HG03457 (cell line): ENCODE results near the gene ABR.
"Not testable (repeated sequence)": the region's sequence is repeated elsewhere in the genome, so short reads cannot be mapped to it uniquely, and the experiment has no call there.

Experiments
- ATAC-seq: cut with Tn5 transposase; IDR thresholded peaks from one replicate; pipeline ENCODE4 v1.9.1; 2021; ENCODE audit warnings: moderate number of reproducible peaks; ENCODE audit not compliant: unreplicated experiment

ABR gene

GRCh38 chr17:973053-973452 lies 206.7 kb downstream of the ABR start:
- no peak for ATAC-seq

- ATAC-seq: not testable (repeated sequence)
Measured at GRCh38 chr17:971861-972260, 207.9 kb downstream of the ABR start.

DNA sequence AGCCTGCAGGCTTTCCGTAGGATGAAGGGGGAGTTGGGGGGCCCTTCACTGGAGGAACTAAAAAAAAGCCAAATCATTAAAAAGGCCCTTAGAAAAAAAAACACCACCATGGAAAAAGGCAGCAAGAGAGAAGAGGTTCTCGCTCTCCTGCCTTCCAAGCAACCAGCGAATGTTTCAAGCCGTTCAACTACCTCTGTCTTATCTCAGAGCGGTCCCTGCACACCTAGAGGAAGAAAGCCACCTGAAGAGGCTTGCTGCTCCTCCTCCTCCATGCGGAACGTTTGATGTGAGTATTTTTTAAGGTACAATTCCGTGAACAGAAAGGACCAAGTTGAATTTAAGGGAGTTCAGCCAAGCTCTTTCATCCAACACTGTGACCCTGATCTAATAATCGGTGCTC lies 209.4 kb downstream of the ABR start:
- ATAC-seq: no peak

GRCh38 chr17:969811-970355 lies 209.9 kb downstream of the ABR start:
- ATAC-seq: no peak

GRCh38 chr17:968812-969730 lies 210.7 kb downstream of the ABR start:
- ATAC-seq: no peak

DNA sequence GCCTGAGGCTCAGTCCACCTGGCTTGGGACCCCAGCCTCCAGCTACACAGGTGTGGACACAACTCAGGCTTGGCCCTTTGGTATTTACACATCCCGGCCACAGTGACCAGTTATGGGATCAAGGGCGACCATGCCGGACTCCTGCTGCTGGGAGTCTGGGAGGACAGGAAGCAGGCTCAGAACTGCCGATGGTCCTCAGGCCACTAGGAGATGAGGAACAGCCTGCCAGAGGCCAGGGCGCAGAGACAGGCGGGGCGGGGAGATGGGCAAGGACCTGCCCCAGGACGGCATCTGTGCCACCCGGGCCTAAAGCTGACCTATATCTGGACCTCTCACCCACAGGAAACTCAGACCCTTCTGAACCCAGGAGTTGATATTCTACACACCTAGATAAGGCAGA lies 212.7 kb downstream of the ABR start:
- ATAC-seq: no peak

DNA sequence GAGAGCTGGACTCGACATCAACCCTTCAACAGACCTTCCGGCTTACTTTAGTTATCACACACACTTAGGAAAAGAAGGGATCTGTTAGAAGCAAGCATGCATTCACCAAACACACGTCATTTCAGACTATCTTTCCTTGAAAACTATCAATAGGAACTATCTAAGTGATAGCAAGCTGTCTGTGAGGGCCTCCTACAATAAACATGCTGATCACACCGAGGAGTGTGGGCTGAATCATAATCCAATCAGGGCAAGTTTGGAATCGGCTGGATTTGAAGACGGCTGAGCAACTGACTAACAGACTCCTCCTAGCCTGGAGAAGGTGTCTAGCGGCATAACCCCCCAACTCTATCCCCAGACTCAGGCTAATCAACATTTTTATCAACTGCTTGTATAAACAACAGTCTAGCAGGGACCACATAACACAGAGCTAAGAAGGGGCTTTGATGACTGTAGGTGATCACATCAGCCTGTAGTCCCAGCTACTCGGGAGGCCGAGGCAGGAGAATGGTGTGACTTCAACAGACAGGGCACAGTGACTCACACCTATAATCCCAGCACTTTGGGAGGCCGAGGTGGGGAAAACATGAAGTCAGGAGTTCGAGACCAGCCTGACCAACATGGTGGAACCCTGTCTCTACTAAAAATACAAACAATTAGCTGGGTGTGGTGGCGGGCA lies 214.3 kb downstream of the ABR start:
- ATAC-seq: no peak

DNA sequence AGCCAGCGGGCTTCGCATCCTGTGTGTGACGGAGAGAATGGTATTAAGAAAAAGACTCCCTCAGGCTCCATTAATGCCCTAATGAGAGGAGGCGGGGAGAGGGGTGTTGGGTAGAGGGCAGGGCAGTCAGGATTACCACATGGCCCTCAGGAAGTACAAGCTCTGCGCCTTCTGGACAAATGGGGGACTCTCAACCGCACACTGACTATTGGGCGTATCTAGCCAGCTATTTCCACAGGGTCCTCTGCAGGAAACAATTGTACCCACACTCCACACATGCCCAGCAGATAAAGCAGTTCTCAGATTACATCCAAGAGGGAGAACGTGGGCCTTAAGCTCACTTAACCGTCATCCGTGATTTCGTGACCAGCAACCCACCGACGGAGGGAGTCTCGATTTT lies 214.9 kb downstream of the ABR start:
- ATAC-seq: no peak

GRCh38 chr17:962670-963069 lies 217.1 kb downstream of the ABR start:
- ATAC-seq: no peak

DNA sequence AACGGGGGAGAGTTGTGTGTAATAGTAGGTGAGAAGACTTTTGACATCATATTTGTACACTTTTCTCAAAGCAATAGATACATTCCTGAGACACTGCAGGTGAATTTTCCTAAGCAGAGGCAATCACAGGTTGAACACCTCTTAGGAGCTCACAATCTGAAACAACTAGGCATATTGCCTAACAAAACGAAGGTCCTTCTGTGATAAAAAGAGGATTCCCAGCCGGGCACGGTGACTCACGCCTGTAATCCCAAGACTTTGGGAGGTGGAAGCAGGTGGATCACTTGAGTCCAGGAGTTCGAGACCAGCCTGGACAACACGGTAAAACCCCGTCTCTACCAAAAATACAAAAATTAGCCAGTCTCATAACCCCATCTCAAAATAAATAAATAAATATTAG lies 217.6 kb downstream of the ABR start:
- ATAC-seq: no peak

DNA sequence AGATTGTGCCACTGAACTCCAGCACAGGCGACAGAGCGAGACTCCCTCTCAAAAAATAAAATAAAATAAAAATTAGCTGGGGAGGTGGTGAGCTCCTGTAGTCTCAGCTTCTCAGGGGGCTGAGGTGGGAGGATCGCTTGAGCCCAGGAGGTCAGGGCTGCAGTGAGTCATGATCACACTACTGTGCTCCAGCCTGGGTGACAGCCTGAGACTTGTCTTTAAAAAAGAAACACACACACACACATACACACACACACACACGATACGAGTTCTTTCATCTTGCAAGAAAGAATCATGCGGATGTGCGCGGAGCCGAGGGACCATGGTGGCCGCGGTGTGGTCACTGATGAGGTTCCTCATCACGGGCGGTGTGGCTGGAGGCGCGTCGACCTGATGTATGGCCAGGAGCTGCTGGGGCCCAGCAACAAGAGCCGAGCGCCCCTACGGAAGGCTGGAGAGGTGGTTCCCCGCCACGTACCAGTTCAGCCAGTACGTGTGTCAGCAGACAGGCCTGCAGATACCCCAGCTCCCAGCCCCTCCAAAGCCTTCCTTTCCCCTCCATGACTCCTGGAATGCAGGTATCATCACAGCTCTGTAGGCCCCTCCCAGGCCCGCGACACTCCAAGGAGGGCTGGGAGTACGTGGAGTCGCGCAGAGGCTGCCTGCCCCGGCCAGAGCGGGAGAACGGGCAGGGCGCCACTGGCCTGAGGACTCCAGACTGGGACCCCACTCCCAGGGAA lies 220.9 kb downstream of the ABR start:
- no peak for ATAC-seq

GRCh38 chr17:957856-958421 lies 221.8 kb downstream of the ABR start:
- no peak for ATAC-seq

- no peak for ATAC-seq
Measured at GRCh38 chr17:956905-957304, 222.9 kb downstream of the ABR start.

GRCh38 chr17:954431-955164 lies 225.2 kb downstream of the ABR start:
- no peak for ATAC-seq

GRCh38 chr17:953767-954166 lies 226.0 kb downstream of the ABR start:
- ATAC-seq: no peak
